ENCODE measurements around the gene GPC6.

DNA sequence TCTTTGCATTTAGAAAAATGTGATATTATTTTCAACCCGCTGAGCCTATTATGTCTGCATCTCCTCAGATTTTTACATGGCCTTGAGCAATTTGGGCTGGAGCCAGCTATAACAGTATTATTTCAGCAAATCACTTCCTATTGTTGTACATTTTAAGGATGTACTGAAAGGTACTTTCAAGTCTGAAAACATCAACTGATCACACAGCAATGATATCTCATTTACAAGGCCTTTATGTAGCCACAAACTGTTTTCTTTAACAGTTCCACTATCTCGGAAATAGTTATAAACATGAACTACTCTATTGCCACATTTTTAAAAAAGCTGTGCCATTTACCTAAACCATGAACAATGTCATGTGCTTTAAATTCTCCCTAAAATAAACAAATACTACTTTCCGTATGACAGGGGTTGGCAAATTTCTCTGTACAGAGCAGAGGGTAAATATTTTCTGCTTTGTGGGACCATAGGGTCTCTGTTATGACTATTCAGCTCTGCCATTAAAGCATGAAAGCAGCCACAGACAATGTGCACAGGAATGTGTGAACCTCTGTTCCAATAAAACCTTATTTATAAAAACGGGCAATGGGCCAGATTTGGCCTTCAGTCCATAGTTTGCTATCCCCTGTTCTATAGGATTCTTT is 560.4 kb downstream of the GPC6 start:
- TF ChIP-seq, protein P1, sequence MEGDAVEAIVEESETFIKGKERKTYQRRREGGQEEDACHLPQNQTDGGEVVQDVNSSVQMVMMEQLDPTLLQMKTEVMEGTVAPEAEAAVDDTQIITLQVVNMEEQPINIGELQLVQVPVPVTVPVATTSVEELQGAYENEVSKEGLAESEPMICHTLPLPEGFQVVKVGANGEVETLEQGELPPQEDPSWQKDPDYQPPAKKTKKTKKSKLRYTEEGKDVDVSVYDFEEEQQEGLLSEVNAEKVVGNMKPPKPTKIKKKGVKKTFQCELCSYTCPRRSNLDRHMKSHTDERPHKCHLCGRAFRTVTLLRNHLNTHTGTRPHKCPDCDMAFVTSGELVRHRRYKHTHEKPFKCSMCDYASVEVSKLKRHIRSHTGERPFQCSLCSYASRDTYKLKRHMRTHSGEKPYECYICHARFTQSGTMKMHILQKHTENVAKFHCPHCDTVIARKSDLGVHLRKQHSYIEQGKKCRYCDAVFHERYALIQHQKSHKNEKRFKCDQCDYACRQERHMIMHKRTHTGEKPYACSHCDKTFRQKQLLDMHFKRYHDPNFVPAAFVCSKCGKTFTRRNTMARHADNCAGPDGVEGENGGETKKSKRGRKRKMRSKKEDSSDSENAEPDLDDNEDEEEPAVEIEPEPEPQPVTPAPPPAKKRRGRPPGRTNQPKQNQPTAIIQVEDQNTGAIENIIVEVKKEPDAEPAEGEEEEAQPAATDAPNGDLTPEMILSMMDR (IDR thresholded peaks at IDR 0.05; ENCODE audit: insufficient read depth, low read length, poor library complexity, severe bottlenecking), result no peak
- no peak for TF ChIP-seq EZH2phosphoT487 (conservative IDR thresholded peaks at IDR 0.05; ENCODE audit: low read length)
